Measurements from ENCODE around the gene RPS6KL1.

DNA sequence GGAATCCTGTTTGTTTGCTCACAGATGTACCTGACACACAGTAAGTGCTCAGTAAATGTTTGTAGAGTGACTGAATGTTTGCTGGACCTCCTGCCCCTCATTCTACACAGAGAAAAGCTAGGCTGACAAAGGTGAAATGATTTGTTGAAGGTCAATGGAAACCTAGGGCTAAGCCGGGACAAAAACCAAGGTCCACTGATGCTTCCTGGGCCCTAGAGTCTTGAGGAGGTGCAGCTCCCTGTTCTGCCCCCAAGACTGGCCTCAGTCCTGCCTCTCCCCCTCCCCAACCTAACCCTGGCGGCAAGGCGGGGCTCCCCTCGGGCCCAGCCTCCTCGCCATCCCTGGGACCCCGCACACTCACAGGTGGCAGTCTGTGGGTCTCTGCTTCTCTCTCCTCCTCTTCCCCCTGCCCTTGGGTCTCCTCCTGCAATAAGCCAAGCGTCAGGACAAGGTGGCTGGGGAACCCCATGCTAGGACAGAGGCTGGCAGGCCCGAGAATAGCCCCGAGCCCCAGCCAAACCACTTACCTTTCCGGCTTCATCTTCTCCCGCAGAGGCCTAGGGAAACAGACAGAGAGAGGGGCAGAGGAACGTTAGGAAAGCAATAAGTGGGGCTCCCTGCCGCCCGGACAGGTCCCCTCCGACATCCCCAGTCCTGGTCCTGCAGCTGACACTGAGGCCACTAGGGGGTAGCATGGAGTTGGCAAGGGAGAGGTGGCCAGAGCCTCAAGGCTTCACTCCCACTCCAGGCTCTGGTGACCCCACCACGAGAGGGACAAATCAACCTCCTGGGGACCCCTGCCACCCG lies 23.0 kb upstream of the RPS6KL1 start:
- TF ChIP-seq POLR2A (IDR thresholded peaks at IDR 0.05; ENCODE audit: low read depth, low read length) (no peak), POLR2AphosphoS5 (IDR thresholded peaks at IDR 0.05; ENCODE audit: low read depth, low read length) (no peak)

Data from GM12892 (cell line).